Astrocyte of the cerebellum (primary cell): Measurements from ENCODE around the gene MAML2.

ENCODE experiments used
- DNase-seq: peaks from one replicate; pipeline ENCODE4 v3.0.0-alpha.2; 2011; ENCODE audit warnings: low read depth
- H3K4me3 ChIP-seq: 2 replicates; pipeline ENCODE4 v1.5.1; 2011; ENCODE audit warnings: mild to moderate bottlenecking, low read depth, low read length, moderate library complexity
- CTCF ChIP-seq: IDR thresholded peaks from 2 replicates; pipeline ENCODE4 v1.5.1; 2012; ENCODE audit warnings: low read length, low read depth, moderate library complexity, mild to moderate bottlenecking; ENCODE audit errors: missing control alignments
- in situ Hi-C: cut with HindIII; loops from 2 replicates; pipeline ENCODE4 v1.10.0; 2017; ENCODE audit warnings: low sequenced_read_pairs

The MAML2 gene

DNA sequence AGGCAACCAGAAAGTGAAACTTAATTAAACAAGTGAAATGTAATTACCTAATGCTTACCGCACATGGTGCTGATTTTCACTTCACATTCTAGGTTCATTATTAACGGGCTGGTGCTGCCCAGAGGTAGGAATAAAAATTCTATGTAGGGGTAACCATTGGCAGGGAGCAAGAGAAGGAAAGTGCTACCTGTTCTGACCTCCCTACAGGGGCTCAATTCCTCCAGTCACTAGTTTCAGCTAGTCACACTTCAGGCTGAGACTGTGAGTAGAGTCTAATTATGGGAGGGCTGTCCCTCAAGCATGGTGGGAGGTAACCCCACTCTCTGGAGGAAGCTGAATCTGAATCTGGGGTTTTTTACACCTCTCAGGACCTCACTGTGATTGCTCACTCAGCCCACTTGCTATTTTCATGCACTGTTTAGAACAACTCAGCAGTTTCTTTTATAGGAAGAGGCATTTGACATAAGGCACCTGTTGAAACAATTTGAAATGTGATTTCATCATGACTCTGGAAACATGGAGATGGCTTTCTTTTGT lies 75.4 kb downstream of the MAML2 start:
- no peak overlapping the region for H3K4me3 ChIP-seq
- in situ Hi-C loops: no loop called here
- no peak for TF ChIP-seq CTCF
- DNase-seq: no peak

DNA sequence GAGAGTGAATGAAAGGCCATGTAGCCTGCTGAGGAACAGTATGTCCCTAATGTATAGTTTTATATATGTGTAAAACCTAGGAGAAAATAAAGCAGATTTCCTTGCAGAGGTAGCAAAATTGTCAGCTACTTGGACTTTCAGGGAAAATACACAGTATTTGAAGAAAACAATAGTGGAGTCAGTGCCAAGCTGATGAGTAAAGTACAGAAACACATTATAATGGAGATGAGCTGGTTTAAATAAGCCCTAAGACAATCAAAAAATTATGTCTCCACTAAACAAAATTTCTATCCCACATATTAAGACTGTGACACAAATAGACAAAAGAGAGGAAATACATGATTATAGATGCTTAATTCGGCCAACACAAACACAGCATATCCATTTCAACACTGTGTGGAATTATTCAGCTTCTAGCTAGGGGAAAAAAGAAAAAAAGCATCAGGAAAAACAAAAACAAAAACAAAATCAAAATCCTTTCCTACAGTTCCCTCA lies 75.9 kb downstream of the MAML2 start:
- H3K4me3 ChIP-seq: no peak overlapping the region
- TF ChIP-seq CTCF: no peak

GRCh38 chr11:96265972-96266371 lies 77.0 kb downstream of the MAML2 start:
- H3K4me3 ChIP-seq: no peak overlapping the region
- TF ChIP-seq CTCF: no peak
- DNase-seq: no peak
- in situ Hi-C loops: no loop called here

More for the DNA sequence above, 75.9 kb downstream of the MAML2 start:
- DNase-seq: no peak
- in situ Hi-C loops: no loop called here

GRCh38 chr11:96265220-96265737 lies 77.7 kb downstream of the MAML2 start:
- no peak for DNase-seq
- no peak overlapping the region for H3K4me3 ChIP-seq
- in situ Hi-C loops: no loop called here
- TF ChIP-seq CTCF: no peak

- no peak overlapping the region for H3K4me3 ChIP-seq
- in situ Hi-C loops: no loop called here
- no peak for DNase-seq
- TF ChIP-seq CTCF: no peak
Observed at GRCh38 chr11:96264364-96264763, 78.6 kb downstream of the MAML2 start.

DNA sequence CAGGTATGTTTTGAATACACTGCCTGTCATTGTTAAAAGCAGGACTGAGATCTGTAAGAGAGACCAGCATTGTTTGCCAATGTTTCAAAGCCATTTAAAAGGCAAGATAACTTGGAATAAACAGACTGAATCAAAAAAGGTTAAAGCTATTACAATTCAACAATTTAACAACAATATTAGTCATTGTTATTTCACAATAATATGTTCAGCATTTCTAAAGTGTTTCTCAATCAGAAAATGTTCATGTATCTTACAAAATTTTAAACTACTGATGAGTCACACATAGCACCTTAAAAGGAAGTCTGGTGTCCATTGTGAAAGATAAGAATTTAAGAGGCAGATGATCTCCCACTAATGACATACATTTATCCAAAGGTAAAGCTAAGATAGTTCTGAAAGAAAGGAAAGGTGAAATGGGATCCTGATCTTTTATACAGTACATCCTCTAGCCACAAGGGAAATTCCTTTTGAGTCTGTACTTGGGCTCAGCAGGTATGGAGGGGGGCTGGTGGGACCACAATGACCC lies 79.7 kb downstream of the MAML2 start:
- no peak for DNase-seq
- no peak overlapping the region for H3K4me3 ChIP-seq
- in situ Hi-C loops: no loop called here
- no peak for TF ChIP-seq CTCF
